Fibroblast of skin of left biceps (primary cell): ENCODE measurements around the gene RSPH9.

Experiments used
- DNase-seq, 2 experiments: peaks; one replicate each; pipeline ENCODE4 v3.0.0-alpha.2; 2013; ENCODE audit warnings: low read depth in 2 of 2

The RSPH9 gene

GRCh38 chr6:43668151-43669028, 23.6 kb downstream of the RSPH9 start:
- peak in 1 of 2 experiments; percentile 18 for DNase-seq

GRCh38 chr6:43669050-43669921, 24.4 kb downstream of the RSPH9 start:
- DNase-seq: no peak

- no peak for DNase-seq
These were observed 25.2 kb downstream of the RSPH9 start for GRCh38 chr6:43669922-43670622.

DNA sequence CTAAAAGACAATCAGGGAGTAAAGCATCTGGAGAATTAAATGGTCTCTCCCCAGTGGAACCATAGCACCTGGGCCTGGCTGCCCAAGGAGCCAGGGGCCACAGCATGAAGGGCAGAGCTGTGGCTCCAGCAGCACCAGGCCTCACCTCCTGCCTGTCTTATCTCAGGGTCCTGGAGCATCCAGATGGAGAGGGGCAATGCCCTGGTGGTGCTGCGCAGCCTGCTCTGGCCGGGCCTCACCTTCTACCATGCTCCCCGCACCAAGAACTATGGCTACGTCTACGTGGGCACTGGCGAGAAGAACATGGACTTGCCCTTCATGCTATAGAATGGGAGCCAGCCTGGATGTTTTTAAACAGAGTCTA, 25.8 kb downstream of the RSPH9 start:
- no peak for DNase-seq

DNA sequence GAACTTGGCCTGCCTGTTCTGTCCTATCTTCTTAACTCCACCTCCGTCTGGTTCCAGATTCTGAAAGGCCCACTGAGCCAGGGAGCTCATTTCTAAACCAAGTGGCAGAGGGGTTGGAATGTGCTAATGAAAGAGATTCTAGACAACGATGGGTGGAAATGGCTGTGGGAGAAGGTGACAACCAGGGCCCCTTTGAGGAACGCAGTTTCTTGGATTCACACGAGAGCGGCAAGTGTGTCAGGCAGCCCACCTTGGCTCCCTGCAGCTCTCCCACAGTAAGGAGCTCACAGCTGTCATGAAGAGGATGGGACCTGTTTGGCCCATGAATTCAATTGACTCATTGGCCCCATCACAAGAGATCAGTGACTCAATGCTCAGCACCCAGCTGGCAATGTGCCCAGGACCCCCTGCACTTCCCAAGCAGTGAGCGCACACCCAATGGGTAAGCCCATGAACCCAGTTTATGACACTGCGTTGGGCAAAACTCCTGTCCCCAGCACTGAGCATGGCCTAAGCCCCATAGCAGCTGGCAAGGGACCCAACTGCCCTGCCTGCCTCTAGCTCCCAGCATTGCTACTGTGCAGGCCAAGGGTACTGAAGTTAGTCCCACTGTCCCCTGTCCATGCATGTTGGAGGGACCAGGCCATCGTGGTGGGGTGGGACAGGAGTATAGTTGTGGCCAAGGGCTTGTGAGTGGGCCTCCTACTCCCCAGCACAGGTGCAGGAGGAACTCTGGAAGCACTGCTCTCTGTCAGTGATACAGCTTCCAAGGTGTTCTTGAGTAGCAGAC, 26.4 kb downstream of the RSPH9 start:
- no peak for DNase-seq

GRCh38 chr6:43671801-43672690, 27.2 kb downstream of the RSPH9 start:
- DNase-seq: no peak

DNA sequence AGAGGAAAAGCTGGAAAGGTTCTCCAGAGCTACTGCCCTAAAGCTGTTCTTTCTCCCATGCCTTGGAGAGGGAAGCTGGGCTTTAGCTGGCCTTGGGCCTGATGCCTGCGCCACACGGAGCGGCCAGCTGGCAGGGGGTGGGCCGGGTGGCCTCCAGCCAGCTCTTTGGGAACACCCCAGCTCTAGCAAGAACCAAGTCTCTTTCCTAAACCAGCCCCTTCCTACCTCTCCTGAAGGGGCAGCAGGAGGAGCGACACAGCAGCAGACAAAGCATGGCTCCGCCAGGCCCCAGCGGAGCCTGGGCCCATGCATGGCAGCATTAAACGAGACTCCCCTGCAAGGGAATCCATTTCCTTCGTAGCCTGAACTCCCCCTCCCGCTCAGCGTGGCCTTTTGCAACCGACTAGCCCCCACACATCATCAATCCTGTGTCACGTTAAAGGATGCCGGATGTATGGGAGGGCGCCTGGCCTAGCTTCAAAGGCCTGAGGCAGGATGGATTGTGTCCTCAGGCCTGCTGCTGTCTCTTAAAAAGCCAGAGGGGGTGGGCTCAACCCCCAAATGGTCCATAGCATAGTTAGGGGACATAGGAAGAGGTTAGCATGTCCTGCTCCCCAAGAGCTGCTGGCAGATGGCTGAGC, 28.7 kb downstream of the RSPH9 start:
- no peak for DNase-seq

DNA sequence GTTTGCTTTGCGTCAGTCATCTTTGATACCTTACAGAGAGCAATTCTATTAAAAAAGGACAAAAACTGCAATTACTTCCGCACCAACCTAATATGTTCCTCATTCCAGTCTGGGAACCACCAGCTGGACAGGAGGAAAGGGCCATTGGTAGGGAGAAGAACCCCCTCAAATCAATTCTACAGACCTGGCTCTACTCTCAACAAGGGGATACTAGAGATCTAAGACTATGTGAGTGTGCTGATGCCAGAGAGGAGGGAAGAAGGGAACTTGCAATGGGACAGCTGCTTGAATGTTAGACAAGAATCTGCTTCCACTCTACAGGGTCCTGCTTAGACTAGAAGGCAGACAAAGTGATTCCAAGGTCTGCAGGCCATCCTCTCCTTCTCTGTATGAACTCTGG, 29.5 kb downstream of the RSPH9 start:
- no peak for DNase-seq

GRCh38 chr6:43674921-43675320, 30.1 kb downstream of the RSPH9 start:
- DNase-seq: no peak

- DNase-seq: no peak
These were observed 32.2 kb downstream of the RSPH9 start for GRCh38 chr6:43676962-43677606.

DNA sequence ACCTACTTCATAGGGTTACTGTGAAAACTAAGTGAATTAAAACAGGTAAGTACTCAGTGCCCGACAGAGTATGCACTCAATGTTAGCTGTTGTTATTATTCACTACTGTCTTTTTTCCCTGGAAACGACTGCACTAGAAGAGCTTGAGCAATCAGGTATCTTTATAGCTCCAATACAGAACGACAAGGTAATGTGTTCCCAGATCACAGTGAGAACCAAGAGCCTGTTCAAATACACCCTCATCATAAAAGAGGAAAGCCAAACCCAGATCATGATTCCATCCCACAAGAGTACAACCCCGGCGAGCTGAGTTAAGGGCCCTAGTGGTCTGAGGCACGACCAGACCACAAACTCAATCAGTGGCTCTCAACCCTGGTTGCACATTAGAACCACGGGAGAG, 32.9 kb downstream of the RSPH9 start:
- no peak for DNase-seq

GRCh38 chr6:43678341-43678740, 33.5 kb downstream of the RSPH9 start:
- DNase-seq: no peak

DNA sequence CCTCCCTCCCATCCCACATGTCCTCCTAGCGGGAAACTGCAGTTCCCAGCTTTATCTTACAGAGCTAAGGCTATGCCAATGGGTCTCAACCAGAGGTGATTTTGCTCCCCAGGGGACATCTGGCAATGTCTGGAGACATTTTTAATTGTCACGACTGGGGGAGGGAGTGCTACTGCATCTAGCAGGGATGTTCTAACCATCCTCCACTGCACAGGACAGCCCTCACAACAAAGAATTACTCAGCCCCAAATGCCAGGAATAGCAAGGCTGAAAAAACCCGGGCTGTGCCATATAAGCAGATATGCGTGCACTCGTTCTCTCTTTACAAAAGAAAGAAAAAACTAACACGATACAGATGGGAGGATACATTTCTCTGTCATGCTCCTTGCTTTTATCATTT, 34.2 kb downstream of the RSPH9 start:
- no peak for DNase-seq

- no peak for DNase-seq
These were observed 35.7 kb downstream of the RSPH9 start for GRCh38 chr6:43680308-43681200.

DNA sequence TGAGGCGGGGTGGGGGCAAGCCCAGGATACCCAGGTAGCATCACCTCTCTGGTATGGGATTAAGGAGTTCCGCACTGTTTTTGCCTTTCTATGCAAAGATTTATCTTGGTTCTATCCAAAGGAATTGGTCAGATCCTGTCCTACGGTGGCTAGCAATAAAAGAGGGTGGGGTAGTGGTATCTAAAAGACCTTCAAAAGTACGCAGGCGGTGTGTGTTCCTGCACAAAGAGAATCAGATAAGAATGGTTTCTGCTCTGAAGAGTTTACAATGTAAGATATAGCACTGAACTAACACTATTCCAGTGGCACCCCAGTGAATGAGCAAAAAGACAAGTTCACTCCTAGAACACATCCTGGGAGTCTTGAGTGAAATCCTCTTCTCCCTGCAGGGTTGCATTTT, 36.5 kb downstream of the RSPH9 start:
- DNase-seq: no peak

DNA sequence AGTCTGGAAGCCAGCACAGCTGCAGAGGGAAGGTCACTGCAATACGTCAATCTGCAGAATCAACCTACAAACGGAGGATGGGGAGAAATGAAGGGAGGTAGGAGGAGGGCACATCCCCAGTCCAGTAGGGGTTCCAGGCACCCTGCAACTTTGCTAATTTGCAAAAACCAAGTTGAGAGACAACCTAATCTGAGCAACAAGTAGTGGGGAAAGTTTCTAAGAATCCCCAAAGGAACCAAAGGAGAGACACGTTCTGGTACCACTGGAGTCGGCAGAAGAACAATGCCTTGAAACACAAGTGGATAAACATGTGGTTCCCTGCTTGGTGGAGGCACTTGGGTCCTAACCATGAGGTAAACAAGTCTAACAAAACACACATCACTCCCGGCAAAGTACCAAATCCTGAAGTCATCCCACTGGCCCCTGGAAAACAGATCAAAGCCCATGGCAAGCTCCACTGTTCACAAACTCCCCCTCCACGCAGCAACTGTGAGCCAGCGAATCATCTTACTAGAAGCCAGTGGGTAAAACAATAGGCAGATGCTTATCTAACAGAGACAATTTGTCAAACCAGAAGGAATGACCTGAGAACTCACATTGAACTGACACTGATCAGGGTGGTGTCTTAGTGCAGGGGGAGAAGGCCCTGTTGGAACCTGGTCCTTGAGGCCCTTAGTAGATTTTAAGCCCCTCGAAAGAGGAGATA, 38.0 kb downstream of the RSPH9 start:
- DNase-seq: no peak

DNA sequence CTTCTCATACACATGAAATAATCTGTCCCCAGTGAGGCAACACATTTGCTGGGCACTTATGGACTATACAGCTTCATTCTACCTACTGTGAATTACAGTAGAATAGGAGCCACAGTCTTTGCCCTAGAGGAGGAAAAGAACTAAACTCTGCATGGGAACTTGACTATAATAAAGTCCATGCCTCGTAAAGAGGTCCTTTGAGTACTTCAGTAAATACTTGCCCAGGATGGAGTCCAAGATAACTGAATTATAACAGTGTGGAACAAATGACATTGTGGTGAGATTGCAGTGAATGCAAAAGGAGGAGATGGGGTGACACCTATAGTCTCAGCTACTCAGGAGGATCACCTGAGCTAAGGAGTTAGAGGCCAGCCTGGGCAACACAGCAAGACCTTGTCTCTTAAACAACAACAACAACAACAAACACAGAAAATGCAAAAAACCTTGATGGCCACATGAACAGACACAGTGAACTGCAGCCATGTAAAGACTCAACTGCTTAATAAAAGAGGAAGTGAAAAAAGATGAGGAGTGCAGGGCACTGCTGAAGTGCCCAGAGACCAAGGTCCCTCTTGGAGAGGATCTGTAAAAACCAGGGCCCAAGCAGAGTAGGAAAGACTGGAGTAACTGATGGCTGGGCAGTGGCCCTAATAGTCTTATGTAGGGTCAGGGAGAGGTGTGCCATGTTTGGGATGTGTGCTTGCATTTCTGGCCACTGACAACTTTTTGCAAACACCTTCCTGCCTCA, 39.0 kb downstream of the RSPH9 start:
- DNase-seq: no peak
